K562 (cell line): ENCODE data around the gene AFDN. TPM values are rescaled to one million over a fixed set of nuclear protein-coding genes. Genes with fewer than 3 reads are reported as not detected.

Source experiments
- ATF3 ChIP-seq, 2 experiments: fragments of 450-650 bp in 1 of 2; sonication (generic) in 1 of 2; formaldehyde crosslinking in 1 of 2; IDR thresholded peaks in 1 of 2; conservative IDR thresholded peaks in 1 of 2; 2 replicates each; pipeline versions ENCODE4 v1.6.1 to v1.8.1; 2016 to 2023; ENCODE audit warnings: mild to moderate bottlenecking in 2 of 2, moderate library complexity in 2 of 2, inconsistent platforms in 1 of 2, missing genetic modification reagents in 1 of 2
- BHLHE40 ChIP-seq: IDR thresholded peaks from 2 replicates; pipeline ENCODE4 v1.6.1; 2011; ENCODE audit warnings: low read length, improper control_type of control experiment
- EP300 ChIP-seq: IDR thresholded peaks from 2 replicates; pipeline ENCODE4 v1.6.1; 2012; ENCODE audit warnings: low read length, improper control_type of control experiment
- FOXJ2 ChIP-seq: fragments of 200-800 bp; sonication (Bioruptor generic); IDR thresholded peaks from 2 replicates; pipeline ENCODE4 v1.6.1; 2016; ENCODE audit warnings: missing genetic modification characterization, missing compliant biosample characterization
- GABPB1 ChIP-seq: sonication (generic); formaldehyde crosslinking; IDR thresholded peaks from 2 replicates; pipeline ENCODE4 v1.8.0; 2022; ENCODE audit warnings: mild to moderate bottlenecking, missing genetic modification reagents
- KDM2B ChIP-seq: fragments of 250-450 bp; sonication (Bioruptor Pico); IDR thresholded peaks from 2 replicates; pipeline ENCODE4 v1.8.0; 2021; ENCODE audit warnings: mild to moderate bottlenecking, moderate library complexity
- KLF1 ChIP-seq: fragments of 450-650 bp; IDR thresholded peaks from 2 replicates; pipeline ENCODE4 v1.6.1; 2016; ENCODE audit warnings: missing genetic modification characterization, missing compliant biosample characterization
- MBD2 ChIP-seq: sonication (generic); IDR thresholded peaks from 2 replicates; pipeline ENCODE4 v1.6.1; 2016; ENCODE audit warnings: low read depth, borderline replicate concordance
- MTA1 ChIP-seq: fragments of 450-650 bp; IDR thresholded peaks from 2 replicates; pipeline ENCODE4 v1.6.1; 2017; ENCODE audit warnings: borderline replicate concordance
- NCOA6 ChIP-seq: fragments of 450-650 bp; IDR thresholded peaks from 2 replicates; pipeline ENCODE4 v1.6.1; 2017; ENCODE audit warnings: mild to moderate bottlenecking
- NR2F6 ChIP-seq: fragments of 450-650 bp; formaldehyde crosslinking; IDR thresholded peaks from 2 replicates; pipeline ENCODE4 v1.4.0; 2020; ENCODE audit warnings: mild to moderate bottlenecking
- PHB ChIP-seq: fragments of 250-450 bp; sonication (Bioruptor Pico); IDR thresholded peaks from 2 replicates; pipeline ENCODE4 v1.5.0; 2021
- RREB1 ChIP-seq: fragments of 250-450 bp; sonication (Bioruptor Pico); IDR thresholded peaks from 2 replicates; pipeline ENCODE4 v1.4.0; 2020
- SIX5 ChIP-seq, 2 experiments: IDR thresholded peaks; 2 replicates each; pipeline ENCODE4 v1.6.1; 2011; ENCODE audit warnings: low read length in 2 of 2, borderline replicate concordance in 1 of 2, low read depth in 1 of 2, mild to moderate bottlenecking in 1 of 2, moderate library complexity in 1 of 2; ENCODE audit not compliant: insufficient read depth in 1 of 2
- ZNF197 ChIP-seq: fragments of 200-800 bp; sonication (Bioruptor generic); IDR thresholded peaks from 2 replicates; pipeline ENCODE4 v1.6.1; 2016; ENCODE audit warnings: low read depth, missing genetic modification characterization, missing compliant biosample characterization
- ZNF3 ChIP-seq: fragments of 250-450 bp; sonication (Bioruptor Pico); IDR thresholded peaks from 2 replicates; pipeline ENCODE4 v1.5.0; 2021; ENCODE audit warnings: mild to moderate bottlenecking, moderate library complexity
- ZNF436 ChIP-seq: fragments of 250-450, 450-650 bp; sonication (Bioruptor Pico); formaldehyde crosslinking; IDR thresholded peaks from 2 replicates; pipeline ENCODE4 v1.7.0; 2020; ENCODE audit warnings: mild to moderate bottlenecking
- ZNF449 ChIP-seq: fragments of 250-450 bp; sonication (Bioruptor Pico); IDR thresholded peaks from 2 replicates; pipeline ENCODE4 v1.8.0; 2022; ENCODE audit warnings: moderate library complexity, mild to moderate bottlenecking, inconsistent platforms
- polyA plus RNA-seq, 8 experiments: library from polyadenylated mRNA; depleted of rRNA in 4 of 8; stranded (reverse) in 5 of 8; unstranded in 3 of 8; fragments of >200 nt; fragmentation: Nextera tagmentation in 2 of 8; fragmentation: Illumina TruSeq in 1 of 8; extraction: Ambion mirVana in 2 of 8; extraction: Trizol in 1 of 8; gene quantifications; 2 replicates each; pipeline versions ENCODE4 v1.2.1 to v1.2.3, GENCODE V29; 2011 to 2014; ENCODE audit warnings: inconsistent platforms in 1 of 8, missing spikeins in 1 of 8
- total RNA-seq, 7 experiments: library from RNA; depleted of rRNA in 6 of 7; stranded (reverse); fragments of >200 nt in 6 of 7; fragmentation: Illumina TruSeq in 2 of 7; extraction: Trizol in 2 of 7; gene quantifications; 2 replicates each; pipeline versions ENCODE4 v1.2.1 to v1.2.3, GENCODE V29; 2011 to 2021; ENCODE audit warnings: low replicate concordance in 1 of 7

AFDN gene
- total and polyA plus RNA-seq, 9 of the 15 experiments (the other 6 are each of a cell fraction or from before 2014, with no cell fraction given) = 7.2 to 129 (median 105) TPM

- TF ChIP-seq ZNF449 (CRISPR knock-in tag) (no peak), ZNF197 (CRISPR knock-in tag) (no peak), NR2F6 (CRISPR knock-in tag) (no peak), FOXJ2 (tag) (no peak), ZNF3 (CRISPR knock-in tag) (no peak), ATF3 (IDR thresholded peaks at IDR 0.05) (no peak), ATF3 (CRISPR knock-in tag; conservative IDR thresholded peaks at IDR 0.05) (no peak; the same call in 1 of the 2 replicates), KDM2B (CRISPR knock-in tag) (no peak), BHLHE40 (peak; percentile 89), SIX5 (IDR thresholded peaks at IDR 0.05; ENCODE audit: borderline replicate concordance in 1 of 2, insufficient read depth in 1 of 2, low read depth in 1 of 2, low read length in 2 of 2) (no peak), EP300 (peak; percentile 5; the same call in 1 of the 2 replicates), NCOA6 (no peak), RREB1 (CRISPR knock-in tag) (no peak), ZNF436 (CRISPR knock-in tag) (no peak), KLF1 (no peak), MTA1 (0 out of 2 replicates have a peak, but pooled peaks have one; percentile 41), MBD2 (peak; percentile 13; the same call in 1 of the 2 replicates), GABPB1 (CRISPR knock-in tag) (no peak), PHB (no peak)
Measured at GRCh38 chr6:167840526-167841179, 13.9 kb downstream of the AFDN start (continued).
